Suprapubic skin (tissue), 4 donors: ENCODE results near the gene RASAL1. TPM values are rescaled to one million over a fixed set of nuclear protein-coding genes. Genes with fewer than 3 reads are reported as not detected.

ENCODE experiments used
- DNase-seq, 2 donors: peaks; one replicate each; pipeline ENCODE4 v3.0.0-alpha.2; 2019; ENCODE audit warnings: low spot score in 2 of 2
- H3K27ac ChIP-seq: fragments of 200-600 bp; sonication (generic); one replicate; pipeline ENCODE4 v1.5.1; 2019
- H3K27me3 ChIP-seq: fragments of 200-600 bp; sonication (generic); one replicate; pipeline ENCODE4 v1.5.1; 2019
- H3K36me3 ChIP-seq: fragments of 200-600 bp; sonication (generic); one replicate; pipeline ENCODE4 v1.5.1; 2019
- H3K4me1 ChIP-seq: fragments of 200-600 bp; sonication (generic); one replicate; pipeline ENCODE4 v1.5.1; 2019
- H3K4me3 ChIP-seq: fragments of 200-600 bp; sonication (generic); one replicate; pipeline ENCODE4 v1.5.1; 2019; ENCODE audit warnings: mild to moderate bottlenecking
- H3K9me3 ChIP-seq: fragments of 200-600 bp; sonication (generic); one replicate; pipeline ENCODE4 v1.5.1; 2019
- EP300 ChIP-seq: sonication (generic); formaldehyde crosslinking; IDR thresholded peaks from one replicate; pipeline ENCODE4 v1.6.1; 2017; ENCODE audit warnings: antibody characterized with exemption
- POLR2A ChIP-seq, 2 donors: fragments of 450-650 bp; IDR thresholded peaks; one replicate each; pipeline ENCODE4 v1.6.1; 2017; ENCODE audit warnings: antibody characterized with exemption in 2 of 2, mild to moderate bottlenecking in 2 of 2, moderate library complexity in 2 of 2
- POLR2AphosphoS5 ChIP-seq, 3 donors: sonication (generic); formaldehyde crosslinking; IDR thresholded peaks; one replicate each; pipeline ENCODE4 v1.6.1; 2017; ENCODE audit warnings: antibody characterized with exemption in 3 of 3
- whole genome bisulfite sequencing: methylation state at CpG from one replicate; pipeline ENCODE4 v1.1.5; 2018; 5-methylcytosine and 5-hydroxymethylcytosine counted together
- total RNA-seq, 4 donors: library from RNA; depleted of rRNA; stranded (reverse); fragments of >200 nt; gene quantifications; one replicate each; pipeline ENCODE4 v1.1.0, GENCODE V29; 2016
- TF ChIP-seq, protein P1 (sequence below), 2 donors: fragments of 200-600 bp in 1 of 2; fragments of 450-650 bp in 1 of 2; sonication (generic) in 1 of 2; IDR thresholded peaks; one replicate each; pipeline ENCODE4 v1.5.1; 2016 to 2019; ENCODE audit warnings: antibody characterized with exemption in 2 of 2, mild to moderate bottlenecking in 1 of 2, moderate library complexity in 1 of 2

The RASAL1 gene
- total RNA-seq, 4 donors from 2014 or later = 19.8 to 39.0 (median 32.5) TPM

GRCh38 chr12:113070117-113070906, 65.2 kb downstream of the RASAL1 start:
- Histone ChIP-seq H3K9me3 (no peaks in the 10 kb centered on the region), H3K4me3 (no peak overlapping the region), H3K4me1 (peaks cover 9% of the 10 kb centered on the region), H3K36me3 (no peaks in the 10 kb centered on the region), H3K27ac (no peak overlapping the region), H3K27me3 (peaks cover 7% of the 10 kb centered on the region)
- no peak for DNase-seq
- TF ChIP-seq POLR2AphosphoS5 (IDR thresholded peaks at IDR 0.05) = no peak
- no peak for TF ChIP-seq EP300
- TF ChIP-seq, protein P1, sequence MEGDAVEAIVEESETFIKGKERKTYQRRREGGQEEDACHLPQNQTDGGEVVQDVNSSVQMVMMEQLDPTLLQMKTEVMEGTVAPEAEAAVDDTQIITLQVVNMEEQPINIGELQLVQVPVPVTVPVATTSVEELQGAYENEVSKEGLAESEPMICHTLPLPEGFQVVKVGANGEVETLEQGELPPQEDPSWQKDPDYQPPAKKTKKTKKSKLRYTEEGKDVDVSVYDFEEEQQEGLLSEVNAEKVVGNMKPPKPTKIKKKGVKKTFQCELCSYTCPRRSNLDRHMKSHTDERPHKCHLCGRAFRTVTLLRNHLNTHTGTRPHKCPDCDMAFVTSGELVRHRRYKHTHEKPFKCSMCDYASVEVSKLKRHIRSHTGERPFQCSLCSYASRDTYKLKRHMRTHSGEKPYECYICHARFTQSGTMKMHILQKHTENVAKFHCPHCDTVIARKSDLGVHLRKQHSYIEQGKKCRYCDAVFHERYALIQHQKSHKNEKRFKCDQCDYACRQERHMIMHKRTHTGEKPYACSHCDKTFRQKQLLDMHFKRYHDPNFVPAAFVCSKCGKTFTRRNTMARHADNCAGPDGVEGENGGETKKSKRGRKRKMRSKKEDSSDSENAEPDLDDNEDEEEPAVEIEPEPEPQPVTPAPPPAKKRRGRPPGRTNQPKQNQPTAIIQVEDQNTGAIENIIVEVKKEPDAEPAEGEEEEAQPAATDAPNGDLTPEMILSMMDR (IDR thresholded peaks at IDR 0.05) = no peak
- no peak for TF ChIP-seq POLR2A (IDR thresholded peaks at IDR 0.05)
- WGBS = 56% methylated on average over 12 of the region's 15 CpGs

DNA sequence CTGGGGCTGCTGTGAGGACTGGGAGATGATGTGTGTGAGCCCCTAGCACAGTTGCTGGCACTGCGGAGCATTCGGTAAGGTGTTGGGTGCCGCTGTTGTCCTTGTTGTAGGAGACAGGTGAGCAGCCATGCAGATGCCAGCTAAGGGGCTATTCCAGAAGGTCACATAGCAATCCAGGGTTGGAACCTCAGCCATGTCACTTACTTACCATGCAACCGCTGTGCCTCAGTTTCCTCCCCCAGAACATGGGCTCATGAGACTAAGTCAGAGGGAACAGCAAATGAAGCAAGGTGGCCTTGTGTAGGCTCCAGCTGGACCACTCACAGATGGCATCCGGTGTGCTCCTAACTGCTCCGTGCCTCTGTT, 65.8 kb downstream of the RASAL1 start:
- DNase-seq = no peak
- Histone ChIP-seq H3K4me3 (no peak overlapping the region), H3K4me1 (peaks cover 11% of the 10 kb centered on the region), H3K36me3 (no peaks in the 10 kb centered on the region), H3K27me3 (peaks cover 13% of the 10 kb centered on the region), H3K9me3 (no peaks in the 10 kb centered on the region), H3K27ac (no peak overlapping the region)
- WGBS = 70% methylated on average over 2 of the region's 6 CpGs
- no peak for TF ChIP-seq EP300
- TF ChIP-seq POLR2A (IDR thresholded peaks at IDR 0.05) = no peak
- TF ChIP-seq, protein P1 (IDR thresholded peaks at IDR 0.05) = no peak
- no peak for TF ChIP-seq POLR2AphosphoS5 (IDR thresholded peaks at IDR 0.05)

GRCh38 chr12:113069149-113069548, 66.4 kb downstream of the RASAL1 start:
- no peak for DNase-seq
- TF ChIP-seq, protein P1 (IDR thresholded peaks at IDR 0.05) = no peak
- TF ChIP-seq POLR2AphosphoS5 (IDR thresholded peaks at IDR 0.05) = no peak
- no peak for TF ChIP-seq EP300
- TF ChIP-seq POLR2A (IDR thresholded peaks at IDR 0.05) = no peak
- Histone ChIP-seq H3K36me3 (no peaks in the 10 kb centered on the region), H3K4me3 (no peak overlapping the region), H3K9me3 (no peaks in the 10 kb centered on the region), H3K27ac (no peak overlapping the region), H3K4me1 (peaks cover 11% of the 10 kb centered on the region), H3K27me3 (peaks cover 17% of the 10 kb centered on the region)
- WGBS = 70% methylated on average over 5 of the region's 5 CpGs

DNA sequence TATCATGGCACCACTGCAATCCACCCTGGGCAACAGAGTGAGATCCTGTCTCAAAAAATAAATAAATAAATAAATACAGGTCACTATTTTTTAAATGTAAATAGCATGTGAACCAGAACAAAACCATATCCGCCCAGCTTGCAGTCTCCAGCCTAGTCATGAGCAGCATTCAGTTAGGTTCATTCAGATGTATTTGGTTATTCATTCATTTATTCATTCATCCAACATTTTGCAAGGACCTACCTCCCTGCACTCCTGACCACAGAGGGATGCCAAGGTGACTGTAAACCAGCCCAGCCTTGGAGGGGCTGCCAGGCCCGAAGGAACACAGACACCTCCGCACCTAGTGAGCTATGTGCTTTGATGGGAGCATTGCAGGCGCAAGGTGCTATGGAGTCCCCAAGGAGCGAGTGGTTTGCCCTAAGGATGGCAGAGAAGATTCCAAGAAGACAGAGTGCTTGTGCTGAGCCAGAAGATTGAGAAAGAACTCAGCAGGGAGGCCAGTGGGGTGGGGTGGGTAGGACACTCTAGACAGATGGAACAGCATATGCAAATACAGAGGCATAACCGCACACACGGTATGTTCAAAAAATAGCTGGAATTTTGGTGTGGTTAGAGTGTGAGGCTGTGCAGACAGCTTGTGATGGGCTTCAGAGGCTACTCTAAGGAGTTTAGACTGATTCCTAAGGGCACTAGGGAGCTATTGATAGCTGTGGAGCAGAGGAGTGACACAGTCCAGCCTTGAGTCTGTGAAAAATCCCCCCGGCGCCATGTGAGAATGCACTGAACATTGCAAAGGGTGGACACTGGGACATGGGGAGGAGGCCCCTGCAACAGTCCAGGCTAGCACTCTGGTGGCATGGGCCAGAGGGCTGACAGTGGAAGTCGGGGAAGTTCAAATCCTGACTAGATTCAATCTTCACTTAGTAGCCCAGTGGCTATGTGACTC, 67.3 kb downstream of the RASAL1 start:
- no peaks in the 10 kb centered on the region for H3K9me3 ChIP-seq
- 85% methylated on average over 10 of the region's 10 CpGs for WGBS
- DNase-seq = no peak
- H3K27me3 ChIP-seq = peaks cover 26% of the 10 kb centered on the region
- H3K36me3 ChIP-seq = no peaks in the 10 kb centered on the region
- H3K4me3 ChIP-seq = no peak overlapping the region
- H3K4me1 ChIP-seq = peaks cover 11% of the 10 kb centered on the region
- no peak overlapping the region for H3K27ac ChIP-seq
- no peak for TF ChIP-seq POLR2A (IDR thresholded peaks at IDR 0.05)
- no peak for TF ChIP-seq POLR2AphosphoS5 (IDR thresholded peaks at IDR 0.05)
- TF ChIP-seq, protein P1 (IDR thresholded peaks at IDR 0.05) = no peak
- no peak for TF ChIP-seq EP300
